Mucosa of stomach (tissue), 1 donor: ENCODE data around the gene FBXO22.

Source experiments
- H3K27me3 ChIP-seq: one replicate; pipeline ENCODE4 v1.7.0; 2013; ENCODE audit warnings: mild to moderate bottlenecking, low read length; ENCODE audit not compliant: control insufficient read depth, insufficient read depth
- H3K36me3 ChIP-seq: one replicate; pipeline ENCODE4 v1.7.0; 2013; ENCODE audit warnings: low read length; ENCODE audit not compliant: control insufficient read depth, insufficient read depth
- H3K4me1 ChIP-seq: one replicate; pipeline ENCODE4 v1.7.0; 2013; ENCODE audit warnings: mild to moderate bottlenecking, low read length; ENCODE audit not compliant: control insufficient read depth, insufficient read depth
- H3K4me3 ChIP-seq: one replicate; pipeline ENCODE4 v1.7.0; 2013; ENCODE audit warnings: low read length
- H3K9ac ChIP-seq: one replicate; pipeline ENCODE4 v1.7.0; 2013; ENCODE audit warnings: mild to moderate bottlenecking, low read length, moderate library complexity
- H3K9me3 ChIP-seq: one replicate; pipeline ENCODE4 v1.7.0; 2013; ENCODE audit warnings: mild to moderate bottlenecking, low read length, moderate library complexity; ENCODE audit not compliant: control insufficient read depth
- donor health status: Pancreatic carcinoma.

FBXO22 gene

DNA sequence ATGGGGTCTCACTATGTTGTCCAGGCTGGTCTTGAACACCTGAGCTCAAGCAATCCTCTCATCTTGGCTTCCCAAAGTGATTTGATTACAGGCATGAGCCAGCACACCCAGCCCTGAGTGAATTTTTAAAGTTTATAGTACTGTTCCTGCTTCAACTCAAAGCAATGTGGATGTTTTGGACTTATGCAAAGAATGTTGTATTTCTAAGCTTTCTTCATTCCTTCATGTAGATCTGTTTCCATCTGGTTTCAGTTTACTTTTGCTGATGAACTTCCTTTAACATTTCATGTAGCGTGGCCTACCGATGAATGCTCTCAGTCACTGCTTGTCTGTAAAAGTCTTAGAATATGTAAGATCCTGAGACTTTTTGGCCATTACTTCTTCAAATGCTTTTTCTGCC, 85.4 kb downstream of the FBXO22 start:
- Histone ChIP-seq H3K4me1 (no peaks in the 10 kb centered on the region), H3K9me3 (no peaks in the 10 kb centered on the region), H3K36me3 (no peaks in the 10 kb centered on the region), H3K9ac (no peak overlapping the region), H3K27me3 (no peaks in the 10 kb centered on the region), H3K4me3 (no peak overlapping the region)

DNA sequence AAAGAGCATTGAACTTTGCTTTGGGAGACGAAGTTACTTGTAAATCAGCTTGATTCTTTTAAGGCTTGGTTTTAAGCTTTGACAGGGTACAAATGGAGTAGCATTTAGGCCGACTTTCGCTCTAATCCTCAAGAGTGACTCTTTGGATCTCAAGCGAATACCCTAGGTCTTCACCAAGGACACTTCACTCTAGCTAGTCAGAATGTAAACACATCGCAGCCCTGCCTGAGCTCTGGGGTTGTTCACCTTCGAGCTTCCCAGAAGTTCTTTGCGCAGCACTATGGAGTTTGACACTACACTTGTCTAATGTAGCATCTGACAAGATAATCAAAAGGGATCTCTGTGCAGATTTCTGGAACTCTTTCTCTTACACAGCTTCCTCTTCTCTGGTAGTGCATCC, 86.2 kb downstream of the FBXO22 start:
- Histone ChIP-seq H3K4me1 (no peaks in the 10 kb centered on the region), H3K9ac (no peak overlapping the region), H3K4me3 (no peak overlapping the region), H3K36me3 (no peaks in the 10 kb centered on the region), H3K9me3 (no peaks in the 10 kb centered on the region), H3K27me3 (no peaks in the 10 kb centered on the region)
